Subcutaneous adipose tissue (tissue), 4 donors: Measurements from ENCODE around the gene INIP. TPM values are rescaled to one million over a fixed set of nuclear protein-coding genes. Genes with fewer than 3 reads are reported as not detected.

Source experiments
- CTCF ChIP-seq: fragments of 450-650 bp; IDR thresholded peaks from one replicate; pipeline ENCODE4 v1.5.1; 2016; ENCODE audit warnings: low read depth, mild to moderate bottlenecking, control low read depth, antibody characterized with exemption, moderate library complexity
- total RNA-seq, 4 donors: library from RNA; depleted of rRNA; stranded (reverse); fragments of >200 nt; gene quantifications; one replicate each; pipeline ENCODE4 v1.1.0, GENCODE V29; 2016

INIP gene
- total RNA-seq, 4 donors from 2014 or later: 14.5 to 30.6 (median 20.2) TPM

- no peak for TF ChIP-seq CTCF
These were observed 53.4 kb downstream of the INIP start for GRCh38 chr9:112664531-112664930.

GRCh38 chr9:112663681-112664080 is 54.2 kb downstream of the INIP start:
- no peak for TF ChIP-seq CTCF

- no peak for TF ChIP-seq CTCF
These were observed 58.0 kb downstream of the INIP start for GRCh38 chr9:112659906-112660305.

GRCh38 chr9:112655668-112656067 is 62.2 kb downstream of the INIP start:
- no peak for TF ChIP-seq CTCF

- TF ChIP-seq CTCF: no peak
These were observed 63.6 kb downstream of the INIP start for GRCh38 chr9:112654282-112654681.

GRCh38 chr9:112648624-112649023 is 69.3 kb downstream of the INIP start:
- TF ChIP-seq CTCF: no peak

- no peak for TF ChIP-seq CTCF
These were observed 70.3 kb downstream of the INIP start for GRCh38 chr9:112647596-112647995.

- no peak for TF ChIP-seq CTCF
These were observed 75.8 kb downstream of the INIP start for GRCh38 chr9:112642126-112642525.
